ENCODE data around the gene GFOD1.

DNA sequence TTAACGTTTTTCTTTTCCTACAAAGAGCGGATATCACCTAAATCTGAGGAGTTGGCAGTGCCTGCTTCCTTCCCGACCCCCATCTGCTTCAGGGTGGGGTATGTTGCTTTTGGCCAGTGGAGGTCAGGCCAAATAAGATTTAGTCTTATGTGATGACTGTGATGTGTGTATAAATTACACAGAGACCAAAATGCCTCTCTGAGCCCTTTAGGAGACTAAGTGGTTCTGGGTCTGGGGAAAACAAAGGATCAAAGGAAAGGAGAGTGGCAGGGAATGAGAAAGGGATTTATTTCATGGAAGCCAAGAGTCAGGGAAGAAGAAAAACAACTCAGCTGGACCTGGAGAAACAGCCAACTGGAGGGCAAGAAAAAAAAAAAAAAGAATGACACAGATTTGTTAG is 120.0 kb downstream of the GFOD1 start:
- TF ChIP-seq CTCF (IDR thresholded peaks at IDR 0.05) (no peak), POLR2AphosphoS5 (IDR thresholded peaks at IDR 0.05) (no peak), POLR2A (IDR thresholded peaks at IDR 0.05) (no peak)

All from sigmoid colon (tissue), 4 donors.